NCI-H510A treated with DMSO at 0.1 percent for 48 hours (cell line): ENCODE results near the gene GORASP1.
A peak's percentile ranks its signal among the peaks of the same experiment; 100 is the strongest.

ENCODE experiments used
- DNase-seq: peaks from one replicate; lab custom pipeline; 2025; lab: John Stamatoyannopoulos, UW

Gene GORASP1

DNA sequence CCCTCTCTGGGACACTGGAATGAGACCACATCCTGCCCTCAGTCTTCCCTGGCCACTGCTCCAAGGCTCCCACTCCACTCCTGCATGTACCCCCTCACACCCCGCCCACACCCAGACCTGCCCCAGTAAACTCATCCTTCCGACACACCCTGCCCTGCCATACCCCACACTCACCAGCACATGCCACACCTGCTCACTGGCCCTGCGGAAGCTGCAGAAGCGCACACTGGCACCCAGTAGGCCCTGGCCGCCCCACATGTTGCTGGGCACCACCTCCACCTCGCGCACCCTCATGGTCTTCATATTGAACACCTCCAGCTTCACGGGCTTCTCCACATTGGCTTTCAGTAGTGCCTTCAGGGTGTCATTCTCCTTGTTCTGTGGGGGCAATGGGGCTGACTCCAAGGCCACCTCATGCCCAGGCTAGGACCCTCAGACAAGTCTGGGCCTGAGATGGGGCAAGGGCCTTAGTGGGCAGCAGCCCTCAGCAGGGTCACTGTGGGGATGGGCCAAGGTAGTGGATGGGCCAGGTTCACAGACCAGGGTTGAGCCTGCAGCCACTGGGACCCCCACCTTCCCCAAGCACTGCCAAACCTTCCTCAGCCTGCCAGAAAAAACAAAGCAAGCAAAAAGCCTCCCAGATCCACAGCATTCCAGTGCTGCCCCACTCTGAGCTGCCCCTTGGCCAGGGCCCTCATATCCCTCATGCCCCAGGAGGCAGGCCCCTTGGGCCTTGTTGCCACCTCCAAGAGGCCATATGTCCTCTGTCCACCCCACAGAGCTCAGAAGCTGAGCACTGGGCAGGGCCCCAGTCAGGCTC lies 4.7 kb downstream of the GORASP1 start:
- no peak for DNase-seq

DNA sequence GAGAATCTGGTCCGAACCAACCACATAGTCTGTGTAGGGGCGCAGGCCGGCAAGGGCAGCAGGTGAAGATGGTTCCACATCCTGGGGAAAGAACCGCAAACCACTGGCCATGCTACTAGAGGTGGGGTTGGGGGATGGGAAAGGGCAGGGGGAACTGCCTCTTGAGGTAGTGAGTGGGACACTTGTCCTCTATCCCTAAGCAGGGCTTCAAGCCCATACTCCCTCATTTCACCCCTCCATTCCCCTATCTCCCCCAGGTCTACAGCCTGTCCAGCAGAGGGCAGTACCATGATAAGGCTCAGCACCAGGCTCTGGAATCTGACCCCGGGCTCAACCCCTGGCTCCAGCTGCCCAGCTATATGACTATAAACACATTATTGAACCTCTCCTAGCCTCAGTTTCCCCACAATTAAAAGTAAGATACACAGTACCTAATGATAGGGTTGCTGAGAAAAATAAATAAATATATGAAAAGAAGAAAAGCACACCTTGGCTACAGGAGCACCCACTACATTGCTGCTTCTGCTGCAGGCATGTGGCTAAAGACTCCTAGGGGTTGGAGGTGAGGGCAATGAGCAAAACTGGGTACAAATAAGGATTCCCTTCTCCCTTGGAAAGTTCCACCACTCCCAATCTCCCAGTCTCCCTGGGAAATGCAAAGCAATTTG lies 6.3 kb downstream of the GORASP1 start:
- DNase-seq, result peak; percentile 2

DNA sequence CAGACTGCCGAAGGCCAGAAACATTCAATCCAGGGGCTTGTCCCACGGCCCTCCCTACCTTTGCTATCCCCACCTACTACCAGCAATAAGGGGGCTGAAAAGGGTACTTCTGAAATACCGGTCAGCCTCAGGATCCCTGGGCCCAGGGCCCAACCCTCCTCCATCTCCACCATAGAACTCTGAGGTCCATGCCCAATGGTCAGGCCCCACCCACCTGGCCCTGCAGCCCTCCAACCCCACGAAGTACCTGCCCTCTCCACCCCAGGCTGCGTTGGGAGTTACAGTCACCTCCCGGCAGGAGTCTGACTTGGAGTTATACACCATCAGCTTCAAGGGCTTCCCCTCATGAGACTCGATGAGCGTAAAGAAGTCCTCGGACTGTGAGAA lies 6.9 kb downstream of the GORASP1 start:
- DNase-seq, result no peak

DNA sequence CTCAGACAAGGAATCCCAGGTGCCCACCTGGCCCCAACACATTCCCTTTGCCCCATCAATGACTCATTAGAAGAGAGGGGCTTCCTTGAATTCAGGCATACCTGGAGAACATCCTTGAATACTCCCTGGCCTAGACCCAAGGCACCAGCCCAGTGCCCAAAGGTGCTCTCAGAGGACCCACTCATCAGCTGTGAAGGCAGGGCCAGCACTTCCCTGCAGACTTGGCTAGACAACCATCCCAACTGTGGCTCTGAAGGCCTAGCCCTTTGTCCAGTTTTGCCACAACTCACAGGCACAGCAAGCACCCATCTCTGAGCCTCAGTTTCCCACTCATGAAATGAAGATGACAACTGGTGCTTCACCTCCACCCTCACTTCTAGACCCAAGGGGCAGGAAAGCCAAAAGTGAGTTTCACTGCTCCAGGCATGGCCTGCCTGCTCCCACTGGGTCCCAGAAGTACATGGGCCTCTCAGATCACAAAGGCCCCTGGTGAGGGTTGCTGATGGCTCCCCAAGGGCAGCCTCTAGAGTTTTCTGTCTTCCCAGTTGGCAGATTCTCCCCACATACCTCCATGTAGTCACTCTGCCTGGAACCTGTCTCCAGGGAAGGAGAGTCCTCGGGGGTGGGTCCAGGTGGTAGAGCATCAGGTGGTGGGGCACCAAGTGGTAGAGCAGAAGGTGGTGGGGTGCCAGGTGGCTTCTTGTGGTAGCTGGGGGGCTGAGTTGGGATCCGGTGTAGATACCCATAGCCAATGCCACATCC lies 7.5 kb downstream of the GORASP1 start:
- no peak for DNase-seq

DNA sequence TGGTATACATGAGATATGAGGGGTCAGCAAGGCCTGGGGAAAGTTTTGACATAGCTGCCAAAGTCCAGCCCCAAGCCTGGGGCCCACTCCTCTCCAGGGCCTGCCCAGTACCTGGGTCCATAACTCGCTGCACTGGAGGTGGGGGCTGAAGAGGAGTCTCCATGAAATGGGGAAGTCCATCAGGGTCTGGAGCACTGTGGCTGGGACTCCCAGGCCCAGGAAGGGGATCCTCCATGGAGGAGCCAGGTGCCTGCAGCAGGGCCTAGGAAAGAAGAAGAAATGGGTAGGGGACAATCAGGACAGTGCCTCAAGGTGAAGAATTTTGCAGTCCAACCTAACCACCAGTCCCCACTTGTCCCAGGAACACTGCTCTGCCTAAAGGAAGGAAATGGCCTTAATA lies 8.2 kb downstream of the GORASP1 start:
- no peak for DNase-seq

DNA sequence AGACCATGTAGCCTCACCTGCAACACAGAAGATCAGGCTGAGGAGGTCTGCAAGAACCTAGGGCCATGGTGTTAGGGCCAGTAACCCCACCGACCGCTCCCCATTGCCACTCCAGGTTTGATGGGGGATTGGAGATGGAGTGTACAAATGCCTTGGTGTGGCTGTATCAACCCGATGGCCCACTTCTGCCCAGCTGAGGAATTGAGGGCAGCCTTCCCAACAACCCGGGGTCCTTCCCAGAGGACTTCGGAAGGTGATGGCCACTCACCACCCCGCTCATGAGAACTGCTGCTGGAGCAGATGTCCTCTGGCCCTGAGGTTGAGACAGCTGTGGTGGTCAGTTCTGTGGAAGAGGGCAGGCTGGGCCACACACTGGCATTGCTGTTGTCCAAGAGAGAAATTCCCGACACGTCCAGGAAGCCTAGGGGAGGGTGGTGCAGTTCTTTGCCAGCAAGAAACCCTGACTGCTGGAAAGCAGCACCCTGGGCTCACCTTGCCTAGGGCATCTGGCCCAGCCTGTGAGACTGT lies 8.9 kb downstream of the GORASP1 start:
- DNase-seq, result no peak

DNA sequence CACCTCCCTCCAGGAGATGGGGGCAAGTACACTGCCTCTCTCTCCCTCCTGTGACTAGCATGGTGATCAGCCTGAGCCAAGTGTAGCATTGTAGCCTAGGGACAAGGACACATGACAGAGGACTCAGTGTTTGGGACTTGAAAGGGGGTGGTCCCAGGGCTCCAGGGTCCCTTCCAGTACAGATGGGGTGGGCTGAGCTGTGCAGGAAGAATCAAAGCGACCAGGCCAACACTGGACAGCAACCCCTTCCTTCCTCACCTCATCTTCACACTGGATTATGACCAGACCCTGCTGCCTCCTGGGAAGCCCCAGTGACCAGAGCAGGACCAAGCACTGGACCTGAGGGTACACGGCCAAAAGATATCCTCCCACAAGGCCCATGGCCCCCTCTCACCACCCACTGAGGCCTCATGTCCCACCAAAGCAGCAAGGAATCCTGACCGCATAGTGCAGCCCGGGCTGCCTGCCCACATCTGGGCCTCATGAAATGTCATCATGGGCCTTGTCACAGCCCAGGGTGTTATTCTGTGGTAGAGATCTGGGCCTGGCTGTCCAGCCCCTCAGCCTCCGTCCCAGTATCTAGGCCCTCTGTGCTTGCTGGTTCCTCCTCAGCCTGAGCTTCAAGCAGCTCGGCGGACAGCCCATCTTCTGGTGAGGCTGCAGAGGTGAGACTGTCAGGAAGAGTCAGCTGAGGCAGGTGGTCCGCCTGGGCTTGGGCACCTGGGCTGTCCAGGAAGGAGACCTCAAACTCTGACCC lies 9.5 kb downstream of the GORASP1 start:
- no peak for DNase-seq

DNA sequence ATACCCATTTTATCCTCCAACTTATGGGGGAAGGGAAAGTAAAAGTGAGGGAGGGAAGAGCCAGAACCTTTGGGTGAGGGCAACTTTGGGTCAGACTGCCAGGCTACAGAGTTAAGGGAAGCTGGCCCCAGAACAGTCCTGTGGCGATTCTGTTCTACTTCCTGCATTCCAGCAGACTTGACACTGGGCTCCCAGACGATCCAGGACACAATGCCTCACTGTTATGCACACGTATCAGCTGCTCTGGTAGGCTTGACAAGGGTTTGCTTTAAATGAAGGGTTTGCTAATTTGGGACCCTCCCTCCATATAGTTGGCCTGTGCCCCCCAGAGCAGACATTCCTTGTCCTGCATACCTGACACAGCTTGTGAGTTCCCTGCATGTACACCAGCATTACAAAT lies 10.7 kb downstream of the GORASP1 start:
- DNase-seq, result no peak

DNA sequence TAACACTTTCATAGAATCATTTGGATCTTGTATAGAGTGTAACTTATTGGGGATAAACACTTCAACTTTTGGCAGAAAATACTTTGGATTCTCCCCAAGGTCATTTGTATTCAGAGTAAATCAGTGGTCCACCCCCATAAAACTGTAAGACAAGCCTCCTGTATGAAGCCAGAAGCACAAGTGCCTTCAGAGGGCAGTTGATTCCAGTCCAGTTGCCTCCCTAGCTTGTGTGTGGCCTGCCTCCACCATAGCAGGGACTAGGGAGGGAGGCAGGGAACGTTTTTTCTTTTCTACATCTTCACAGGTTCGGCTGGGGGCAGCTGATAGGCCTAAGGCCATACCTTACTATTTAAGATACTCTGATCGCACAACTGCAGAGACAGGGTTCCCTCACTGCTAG lies 11.6 kb downstream of the GORASP1 start:
- no peak for DNase-seq

DNA sequence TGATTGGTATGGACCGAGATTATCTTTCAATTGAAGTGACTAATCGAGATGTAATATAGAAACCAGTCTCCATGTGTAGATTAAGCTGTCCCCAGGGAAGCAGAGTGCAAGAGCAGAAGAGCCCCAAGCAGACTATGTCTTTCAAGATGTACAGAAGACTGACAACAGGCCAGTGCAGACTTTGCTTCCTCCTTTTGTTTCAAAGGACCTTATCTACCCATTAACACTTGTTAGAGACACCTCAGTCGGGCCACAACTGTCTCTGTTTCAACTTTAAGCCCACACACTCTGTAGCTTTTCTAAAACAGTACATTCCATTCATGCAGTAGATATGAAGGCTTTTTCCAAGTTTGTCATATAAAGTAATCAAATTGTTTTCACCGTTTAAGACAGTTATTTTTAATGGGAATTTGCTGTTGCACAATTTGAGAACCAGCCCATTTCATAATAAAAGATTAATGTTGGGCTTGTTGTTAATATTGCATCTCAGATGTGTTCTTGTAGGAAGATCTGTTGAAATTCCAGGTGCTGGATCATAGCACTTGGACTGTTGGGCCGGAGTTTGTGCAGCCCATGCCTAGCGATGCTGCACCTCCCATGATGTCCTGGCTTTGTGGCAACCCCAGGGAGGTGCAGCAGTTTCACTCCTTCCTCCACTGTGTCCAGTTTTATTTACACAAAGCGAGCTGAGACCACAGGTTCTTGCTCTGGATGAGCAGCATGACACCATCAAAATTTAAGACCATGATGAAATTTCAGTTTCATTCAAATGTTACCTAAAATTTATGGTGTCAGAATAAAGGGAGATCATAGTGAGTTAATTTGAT lies 12.4 kb downstream of the GORASP1 start:
- DNase-seq, result no peak

DNA sequence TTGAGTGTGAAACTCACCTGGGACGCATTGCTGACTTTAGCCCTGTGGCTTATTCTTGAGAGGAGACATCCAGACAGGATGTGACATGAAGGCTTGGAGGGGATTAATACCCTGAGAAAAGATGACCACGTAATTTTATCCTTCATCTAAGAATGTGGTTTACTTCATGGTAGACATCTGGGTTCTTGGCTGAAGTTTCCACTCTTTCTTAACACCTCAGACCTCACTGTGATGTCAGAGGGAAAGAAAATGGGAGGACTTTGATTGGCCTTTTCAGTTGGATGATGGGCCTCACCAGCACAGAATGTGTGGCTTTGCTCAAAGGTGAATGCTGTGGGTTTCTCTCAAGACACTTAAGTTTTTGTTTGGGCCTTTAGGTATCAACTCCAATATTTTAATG lies 16.5 kb downstream of the GORASP1 start:
- no peak for DNase-seq

DNA sequence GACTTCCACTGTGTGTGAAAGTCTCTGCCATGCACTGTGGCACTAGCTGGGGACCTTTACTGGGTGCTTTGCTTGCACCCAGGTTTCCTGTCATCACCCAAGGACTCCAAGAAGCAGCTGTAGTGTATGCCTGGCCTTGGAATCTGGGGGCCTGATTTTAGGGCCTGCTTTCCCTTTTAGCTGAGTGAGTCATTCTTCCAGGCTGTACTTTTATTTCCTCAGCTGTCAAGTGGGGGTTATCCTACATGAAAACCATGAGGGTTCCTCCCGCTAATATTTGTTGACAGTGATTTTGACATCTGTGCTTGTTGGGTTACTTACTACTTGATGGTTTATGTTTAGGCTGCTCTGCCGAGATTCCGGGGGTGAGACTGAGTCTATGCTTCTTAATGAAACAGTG lies 18.5 kb downstream of the GORASP1 start:
- DNase-seq, result no peak

DNA sequence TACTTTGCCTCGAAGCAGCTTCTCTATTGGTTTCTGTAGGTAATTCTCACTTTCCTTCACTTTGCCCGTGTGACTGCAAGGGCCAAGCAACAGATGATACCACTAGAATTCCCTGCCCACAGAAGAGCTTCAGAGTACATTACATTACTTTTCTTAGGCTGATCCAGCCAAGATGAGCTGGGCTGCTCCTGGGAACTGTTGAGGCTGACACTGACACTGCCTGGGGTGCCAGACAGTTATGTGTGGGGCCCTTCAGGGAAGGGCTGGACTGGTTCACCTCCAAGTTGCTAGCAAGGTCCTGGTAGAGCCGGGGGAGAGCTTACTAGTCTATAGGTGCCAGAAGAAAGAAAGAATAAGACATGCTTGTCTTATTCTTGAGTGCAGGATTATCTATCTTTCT lies 19.0 kb downstream of the GORASP1 start:
- DNase-seq, result no peak

DNA sequence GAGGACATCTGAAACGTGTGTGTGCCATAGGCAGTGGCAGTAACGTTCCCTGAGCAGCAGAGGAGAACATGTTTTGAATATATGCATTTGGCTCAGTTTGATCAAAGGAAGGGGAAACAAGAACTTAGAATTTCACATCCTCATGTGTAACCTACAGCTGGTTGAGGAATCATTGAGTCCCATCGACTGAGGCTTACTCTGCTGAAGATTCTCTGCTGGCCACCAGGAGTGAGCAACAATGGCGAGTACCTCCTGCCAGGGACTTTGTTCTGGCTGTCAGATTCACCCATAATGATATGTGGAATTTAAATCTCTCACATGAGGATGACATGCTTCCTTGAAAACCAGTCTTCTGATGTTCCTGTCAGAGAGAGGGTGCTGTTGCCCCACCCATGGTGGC lies 21.3 kb downstream of the GORASP1 start:
- no peak for DNase-seq

DNA sequence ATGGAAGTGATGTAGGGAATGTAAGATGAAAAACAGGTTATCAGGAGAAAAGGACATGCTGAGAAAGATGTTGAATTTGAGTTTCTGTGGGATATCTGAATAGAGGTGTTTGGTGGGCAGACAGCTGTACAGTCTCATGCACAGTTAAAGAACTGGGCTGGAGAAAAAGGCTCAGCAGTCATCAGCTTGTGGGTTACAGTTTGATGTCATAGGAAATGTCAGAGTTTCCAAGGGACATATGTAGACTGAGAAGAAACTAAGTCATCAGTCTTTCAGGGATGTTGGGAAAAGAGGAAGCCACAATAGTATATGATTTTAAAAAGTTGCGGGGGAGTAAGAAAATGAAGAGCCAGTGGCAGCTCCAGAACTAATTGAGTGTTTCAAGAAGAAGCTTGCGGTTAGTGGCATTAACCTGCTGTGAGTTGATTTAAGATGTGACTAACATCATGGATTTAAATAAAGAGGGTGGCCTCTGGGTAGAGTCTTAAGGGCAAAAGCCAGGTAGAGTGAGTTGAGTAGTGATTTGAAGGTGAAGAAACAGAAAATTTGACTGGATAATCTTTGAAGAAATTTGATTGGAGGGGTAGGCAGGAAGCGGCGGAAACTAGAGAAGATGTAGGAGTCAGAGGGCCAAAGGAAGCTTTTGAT lies 24.6 kb downstream of the GORASP1 start:
- no peak for DNase-seq

DNA sequence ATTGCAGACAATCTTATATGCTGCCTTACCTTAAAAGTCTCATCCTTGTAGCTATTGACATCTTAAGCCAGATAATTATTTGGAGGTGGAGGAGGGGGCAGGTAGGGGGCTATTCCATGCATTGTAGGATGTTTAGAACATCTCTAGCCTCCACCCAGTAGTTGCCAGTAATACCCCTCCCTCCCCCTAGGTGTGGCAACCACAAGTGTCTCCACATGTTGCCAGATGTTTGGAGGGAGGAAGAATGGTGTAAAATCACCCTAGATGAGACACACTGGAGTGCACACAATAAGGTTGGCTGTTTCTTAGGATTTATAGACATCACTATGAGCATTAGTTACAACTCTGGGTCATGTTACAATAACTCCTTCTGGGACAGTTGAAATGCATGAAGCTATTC lies 27.4 kb downstream of the GORASP1 start:
- DNase-seq, result no peak

DNA sequence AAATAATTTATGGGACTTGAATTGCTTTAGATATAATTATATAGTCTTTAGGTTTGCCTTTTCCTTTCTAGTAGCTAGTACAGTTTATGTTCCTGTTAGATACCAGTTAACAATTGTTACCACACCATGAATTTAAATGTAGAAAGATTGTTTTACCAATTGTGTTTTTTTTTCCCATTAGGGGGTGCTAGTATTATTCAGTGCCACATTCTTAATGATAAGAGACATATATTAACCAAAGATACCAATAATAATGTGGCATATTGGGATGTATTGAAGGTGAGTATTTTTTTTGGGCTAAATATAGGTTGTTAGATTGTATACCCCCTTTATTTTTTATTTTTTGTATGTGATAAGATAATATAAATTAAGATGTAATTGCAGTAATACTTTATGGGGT lies 27.9 kb downstream of the GORASP1 start:
- no peak for DNase-seq

DNA sequence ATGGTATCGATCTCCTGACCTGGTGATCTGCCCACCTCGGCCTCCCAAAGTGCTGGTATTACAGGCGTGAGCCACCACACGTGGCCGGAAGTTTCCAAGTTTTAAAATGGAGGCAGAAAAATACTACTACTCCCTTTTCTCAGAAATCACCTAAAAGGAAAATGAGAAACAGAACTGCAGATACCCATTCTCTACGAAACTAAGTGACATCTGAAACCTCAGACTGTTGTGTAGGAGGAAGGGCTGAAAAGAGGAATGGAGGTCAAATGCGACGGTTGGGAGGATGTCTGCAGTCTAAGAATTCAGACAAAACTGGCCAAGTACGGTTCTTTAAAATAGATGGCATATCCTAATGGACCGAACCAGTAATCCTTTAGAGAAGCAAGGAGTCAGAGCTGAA lies 31.5 kb downstream of the GORASP1 start:
- DNase-seq, result no peak

DNA sequence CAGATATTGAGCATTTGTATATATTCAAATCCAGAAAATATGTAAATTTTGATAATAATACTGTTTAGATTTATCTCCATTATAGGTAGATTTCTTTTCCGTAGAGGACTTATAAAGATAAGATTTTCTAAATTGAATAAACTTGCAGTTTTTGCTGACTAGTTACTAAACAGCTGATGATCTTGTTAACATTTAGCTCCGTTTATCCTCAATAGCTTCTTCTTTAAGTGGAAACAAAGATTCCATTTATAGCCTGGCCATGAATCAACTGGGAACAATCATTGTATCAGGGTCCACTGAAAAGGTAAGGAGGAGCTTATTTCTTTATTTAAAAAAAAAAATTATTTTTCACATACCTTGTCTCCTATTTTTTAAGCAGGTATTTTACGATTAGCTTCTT lies 38.9 kb downstream of the GORASP1 start:
- DNase-seq, result no peak

DNA sequence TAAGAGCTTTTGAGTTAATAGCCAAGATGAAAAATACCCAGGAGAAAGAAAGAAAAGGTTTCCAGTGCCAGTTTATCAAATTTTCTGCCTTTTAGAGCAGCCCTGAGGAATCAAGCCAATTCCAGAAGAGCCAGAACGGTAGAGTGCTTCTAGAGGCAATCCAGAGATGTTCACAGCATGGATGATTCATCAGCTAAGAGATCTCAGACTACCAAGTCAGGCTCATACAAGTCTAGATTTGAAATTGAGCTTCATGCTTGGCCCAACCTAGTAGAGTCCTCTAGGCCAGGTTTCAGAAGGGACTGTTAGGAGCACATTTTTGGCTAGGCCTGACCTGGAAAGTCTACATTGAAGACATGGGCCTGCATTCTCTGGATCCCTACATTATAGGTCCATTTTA lies 40.1 kb downstream of the GORASP1 start:
- no peak for DNase-seq

DNA sequence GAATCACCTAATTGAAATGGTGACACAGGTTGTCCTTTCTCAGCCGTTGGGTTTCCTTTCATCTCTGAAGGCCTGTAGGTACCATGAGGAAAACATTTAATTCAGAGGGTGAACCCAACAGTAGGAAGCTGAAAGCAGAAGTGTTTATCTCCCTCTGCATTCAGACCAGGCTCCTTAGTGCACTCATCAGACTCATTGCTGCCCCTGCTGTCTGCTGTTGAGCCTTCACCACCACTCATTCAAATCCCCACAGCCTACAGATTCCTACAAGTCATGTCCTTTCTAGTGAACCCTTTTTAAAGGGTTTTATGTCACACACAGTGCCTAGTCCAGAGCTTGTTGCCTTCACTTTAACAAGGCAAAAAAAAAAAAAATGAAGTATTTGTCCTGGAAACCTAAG lies 42.2 kb downstream of the GORASP1 start:
- DNase-seq, result peak; percentile 3
